ENCODE measurements around the gene DMXL2.
"Not testable (repeated sequence)": the region's sequence is repeated elsewhere in the genome, so short reads cannot be mapped to it uniquely, and the experiment has no call there.

The DMXL2 gene

GRCh38 chr15:51576911-51577500, 45.6 kb downstream of the DMXL2 start:
- DNase-seq (ENCODE audit: low read depth) = no peak

- DNase-seq (ENCODE audit: low read depth) = no peak
These were observed 46.2 kb downstream of the DMXL2 start for GRCh38 chr15:51576286-51576850.

- no peak for DNase-seq (ENCODE audit: low read depth)
These were observed 46.8 kb downstream of the DMXL2 start for GRCh38 chr15:51575775-51576174.

- not testable (repeated sequence) for DNase-seq (ENCODE audit: low read depth)
These were observed 49.2 kb downstream of the DMXL2 start for GRCh38 chr15:51573352-51573751.

- not testable (repeated sequence) for DNase-seq (ENCODE audit: low read depth)
These were observed 53.4 kb downstream of the DMXL2 start for GRCh38 chr15:51568939-51569784.

GRCh38 chr15:51561271-51561670, 61.3 kb downstream of the DMXL2 start:
- DNase-seq (ENCODE audit: low read depth) = no peak

- DNase-seq (ENCODE audit: low read depth) = no peak
These were observed 63.7 kb downstream of the DMXL2 start for GRCh38 chr15:51558876-51559275.

- DNase-seq (ENCODE audit: low read depth) = no peak
These were observed 64.2 kb downstream of the DMXL2 start for GRCh38 chr15:51558411-51558810.

GRCh38 chr15:51550841-51551240, 71.7 kb downstream of the DMXL2 start:
- DNase-seq (ENCODE audit: low read depth) = no peak

- DNase-seq (ENCODE audit: low read depth) = no peak
These were observed 74.9 kb downstream of the DMXL2 start for GRCh38 chr15:51547656-51548055.

GRCh38 chr15:51536965-51537574, 85.5 kb downstream of the DMXL2 start:
- DNase-seq (ENCODE audit: low read depth) = no peak

- no peak for DNase-seq (ENCODE audit: low read depth)
These were observed 88.7 kb downstream of the DMXL2 start for GRCh38 chr15:51533672-51534398.

GRCh38 chr15:51526955-51527354, 95.6 kb downstream of the DMXL2 start:
- DNase-seq (ENCODE audit: low read depth) = no peak

- no peak for DNase-seq (ENCODE audit: low read depth)
These were observed 98.2 kb downstream of the DMXL2 start for GRCh38 chr15:51524376-51524775.

- DNase-seq (ENCODE audit: low read depth) = no peak
These were observed 106.3 kb downstream of the DMXL2 start for GRCh38 chr15:51516291-51516690.

GRCh38 chr15:51505251-51505650, 117.3 kb downstream of the DMXL2 start:
- no peak for DNase-seq (ENCODE audit: low read depth)

GRCh38 chr15:51503003-51503402, 119.6 kb downstream of the DMXL2 start:
- no peak for DNase-seq (ENCODE audit: low read depth)

GRCh38 chr15:51499379-51499976, 123.1 kb downstream of the DMXL2 start:
- no peak for DNase-seq (ENCODE audit: low read depth)

- DNase-seq (ENCODE audit: low read depth) = no peak
These were observed 124.8 kb downstream of the DMXL2 start for GRCh38 chr15:51497806-51498205.

- DNase-seq (ENCODE audit: low read depth) = no peak
These were observed 126.3 kb downstream of the DMXL2 start for GRCh38 chr15:51496246-51496645.

GRCh38 chr15:51494411-51495314, 127.9 kb downstream of the DMXL2 start:
- DNase-seq (ENCODE audit: low read depth) = no peak

All from stimulated activated CD8-positive, alpha-beta memory T cell treated with anti-CD3 and anti-CD28 coated beads, Interleukin-12 subunit alpha, Interleukin-12 subunit beta, amount 100 ng/mL, for 4 hours (primary cell).